NCI-H2196 (cell line): ENCODE measurements around the gene SCN2B.

Experiments
- DNase-seq: peaks from one replicate; lab custom pipeline; 2025; ENCODE audit not compliant: unreplicated experiment; lab: John Stamatoyannopoulos, UW

The SCN2B gene

GRCh38 chr11:118135796-118136165 lies 40.7 kb downstream of the SCN2B start:
- no peak for DNase-seq

- no peak for DNase-seq
These were observed 41.2 kb downstream of the SCN2B start for GRCh38 chr11:118135051-118135795.

GRCh38 chr11:118133816-118134215 lies 42.6 kb downstream of the SCN2B start:
- DNase-seq = no peak

DNA sequence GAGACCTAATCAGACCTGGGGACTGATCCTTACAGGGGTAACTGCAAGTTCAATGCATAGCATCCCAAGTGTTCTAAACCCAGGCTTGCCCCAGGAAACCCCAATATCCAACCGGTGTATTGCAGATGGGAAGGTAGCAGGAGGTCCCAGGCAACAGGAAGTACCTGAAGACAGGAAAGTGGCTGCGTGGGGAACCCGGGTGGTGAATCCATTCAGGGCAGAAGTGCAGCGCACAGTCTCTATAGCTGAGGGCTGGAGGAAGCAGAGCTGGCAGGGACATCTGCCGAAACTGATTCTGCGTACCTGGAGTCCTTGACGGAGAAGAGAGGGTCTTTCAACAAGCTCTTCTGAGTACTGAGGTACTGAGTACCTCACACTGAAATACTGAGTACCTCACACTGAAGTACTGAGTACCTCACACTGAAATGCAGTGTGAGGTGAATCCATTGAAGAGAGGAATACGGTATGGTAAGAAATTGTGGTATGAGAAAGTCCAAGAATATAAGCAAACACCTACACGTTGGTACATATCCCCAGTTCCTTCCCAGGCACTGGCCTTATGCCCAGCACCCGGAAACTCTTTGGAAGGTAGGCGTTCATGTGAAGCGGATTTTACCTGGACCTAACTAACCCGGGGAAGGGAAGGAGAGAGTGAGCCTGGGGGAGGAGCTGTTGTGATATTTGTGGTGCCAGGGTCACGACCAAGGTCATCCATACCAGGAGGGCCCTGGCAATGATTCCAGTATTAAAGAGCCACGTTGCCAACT lies 43.9 kb downstream of the SCN2B start:
- no peak for DNase-seq

GRCh38 chr11:118129471-118130172 lies 46.8 kb downstream of the SCN2B start:
- DNase-seq = no peak

GRCh38 chr11:118128721-118129470 lies 47.5 kb downstream of the SCN2B start:
- no peak for DNase-seq

- no peak for DNase-seq
These were observed 48.1 kb downstream of the SCN2B start for GRCh38 chr11:118128310-118128709.

DNA sequence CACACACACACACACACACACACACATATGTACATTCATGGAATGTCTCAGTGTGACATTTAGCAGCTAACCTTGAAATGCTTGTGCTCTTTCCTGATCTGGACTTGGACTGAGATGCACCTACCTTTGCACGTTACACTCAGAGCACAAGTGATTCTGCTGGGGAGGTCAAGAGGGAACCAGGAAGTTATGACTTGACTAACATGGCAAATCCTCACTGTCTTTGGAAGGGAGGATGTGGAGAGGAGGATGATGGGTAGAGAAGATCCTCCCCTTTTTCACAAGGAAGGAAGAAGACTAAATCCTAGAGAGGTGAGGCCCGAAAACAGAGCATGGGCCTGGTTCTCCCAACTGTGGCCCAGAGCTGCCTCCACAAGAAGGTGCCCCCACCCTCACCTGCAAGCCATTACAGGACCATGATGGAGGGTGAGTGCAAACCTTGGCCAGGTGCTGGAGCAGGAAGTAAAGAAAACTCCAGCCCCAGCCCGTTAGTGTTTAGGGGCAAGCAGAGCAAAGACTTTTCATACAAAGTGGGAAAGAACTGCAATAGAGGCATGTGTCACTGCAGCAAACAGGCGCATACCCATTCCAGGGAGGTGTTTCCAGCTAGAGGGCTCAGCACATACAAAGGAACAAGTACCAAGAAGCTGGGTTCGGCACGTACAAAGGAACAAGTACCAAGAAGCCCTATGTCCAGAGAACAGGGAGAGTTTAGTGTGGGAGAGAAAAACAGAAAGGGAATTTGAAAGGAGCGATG lies 50.2 kb downstream of the SCN2B start:
- DNase-seq = peak; percentile 12

GRCh38 chr11:118124929-118125535 lies 51.4 kb downstream of the SCN2B start:
- no peak for DNase-seq

DNA sequence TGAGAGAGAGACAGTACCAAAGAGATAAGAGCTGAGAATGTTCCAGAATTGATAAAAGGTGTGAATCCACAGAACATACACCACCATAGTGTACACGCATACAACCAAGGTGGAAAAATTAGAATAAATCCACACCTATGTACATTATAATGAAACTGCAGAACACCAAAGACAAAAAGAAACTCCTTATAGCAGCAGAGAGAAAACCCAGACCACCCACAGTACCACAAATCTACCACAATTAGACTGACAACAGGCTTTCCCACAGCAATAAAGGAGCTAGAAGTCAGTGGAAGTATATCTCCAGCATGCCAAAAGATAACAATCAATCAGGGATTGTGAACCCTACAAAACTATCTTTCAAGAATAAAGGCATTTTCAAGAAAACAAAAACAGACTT lies 55.6 kb downstream of the SCN2B start:
- no peak for DNase-seq

DNA sequence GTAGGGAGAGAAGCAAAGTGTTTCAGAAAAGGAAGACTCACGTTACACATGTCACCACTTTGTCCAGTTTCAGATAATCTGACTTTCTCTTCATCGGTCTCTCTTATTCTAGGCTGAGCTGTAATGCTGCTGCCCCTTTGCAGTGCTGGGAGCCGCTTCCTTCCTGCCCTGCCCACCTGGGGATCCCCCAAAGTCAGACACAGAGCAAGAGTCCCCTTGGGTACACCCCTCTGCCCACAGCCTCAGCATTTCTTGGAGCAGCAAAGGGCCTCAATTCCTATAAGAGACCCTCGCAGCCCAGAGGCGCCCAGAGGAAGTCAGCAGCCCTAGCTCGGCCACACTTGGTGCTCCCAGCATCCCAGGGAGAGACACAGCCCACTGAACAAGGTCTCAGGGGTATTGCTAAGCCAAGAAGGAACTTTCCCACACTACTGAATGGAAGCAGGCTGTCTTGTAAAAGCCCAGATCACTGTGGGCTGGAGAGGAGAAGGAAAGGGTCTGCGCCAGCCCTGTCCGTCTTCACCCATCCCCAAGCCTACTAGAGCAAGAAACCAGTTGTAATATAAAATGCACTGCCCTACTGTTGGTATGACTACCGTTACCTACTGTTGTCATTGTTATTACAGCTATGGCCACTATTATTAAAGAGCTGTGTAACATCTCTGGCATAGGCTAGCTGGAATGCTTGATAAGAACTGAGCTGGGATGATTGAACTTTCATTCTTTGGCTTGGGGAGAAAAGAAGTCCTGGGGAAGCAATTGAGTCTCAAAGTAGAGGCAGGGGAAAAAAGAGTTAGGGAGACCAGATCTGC lies 58.4 kb downstream of the SCN2B start:
- DNase-seq = no peak

DNA sequence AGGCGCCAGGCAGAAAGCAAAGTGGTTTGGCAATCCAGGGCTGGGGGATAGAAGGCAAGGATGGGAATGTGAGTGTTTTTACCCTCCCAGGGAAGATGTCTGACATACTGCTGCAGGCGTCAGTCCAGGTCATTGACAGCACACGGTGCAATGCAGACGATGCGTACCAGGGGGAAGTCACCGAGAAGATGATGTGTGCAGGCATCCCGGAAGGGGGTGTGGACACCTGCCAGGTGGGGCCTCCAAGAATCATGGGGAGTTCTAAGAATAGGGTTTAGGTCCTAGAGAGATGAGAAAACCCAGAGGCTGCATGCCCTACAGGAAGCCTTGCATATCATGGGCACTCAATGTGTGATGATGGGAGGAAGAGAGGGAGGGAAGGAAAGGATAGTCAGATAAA lies 61.4 kb downstream of the SCN2B start:
- no peak for DNase-seq

GRCh38 chr11:118114266-118114665 lies 62.2 kb downstream of the SCN2B start:
- no peak for DNase-seq

- no peak for DNase-seq
These were observed 63.6 kb downstream of the SCN2B start for GRCh38 chr11:118112711-118113430.
